ENCODE measurements around the gene PSG4.
"Not testable (repeated sequence)": the region's sequence is repeated elsewhere in the genome, so short reads cannot be mapped to it uniquely, and the experiment has no call there.

The PSG4 gene

GRCh38 chr19:43205471-43206105 is at the start of gene PSG4:
TSS of gene PSG4 (minus strand) at chr19:43205638. CDS start at chr19:43205536, 102 bp downstream.
- not testable (repeated sequence) for DNase-seq

DNA sequence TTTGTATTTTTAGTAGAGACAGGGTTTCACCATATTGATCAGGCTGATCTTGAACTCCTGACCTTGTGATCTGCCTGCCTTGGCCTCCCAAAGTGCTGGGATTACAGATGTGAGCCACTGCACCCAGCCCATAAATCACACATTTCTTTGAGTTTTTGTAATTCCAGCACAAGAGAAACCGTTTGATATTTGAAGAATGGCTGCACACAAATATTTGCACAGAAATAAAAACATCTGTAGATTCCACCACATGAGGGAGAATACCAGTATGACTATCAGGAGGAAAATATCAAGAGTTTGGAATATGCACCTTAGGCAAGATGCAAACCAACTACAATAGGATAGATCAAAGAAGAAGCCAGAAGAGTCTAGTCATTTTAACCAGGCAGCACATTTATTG is 46.0 kb upstream of the PSG4 start:
- DNase-seq = not testable (repeated sequence)

- not testable (repeated sequence) for DNase-seq
These were observed 44.9 kb upstream of the PSG4 start for GRCh38 chr19:43250296-43250695.

DNA sequence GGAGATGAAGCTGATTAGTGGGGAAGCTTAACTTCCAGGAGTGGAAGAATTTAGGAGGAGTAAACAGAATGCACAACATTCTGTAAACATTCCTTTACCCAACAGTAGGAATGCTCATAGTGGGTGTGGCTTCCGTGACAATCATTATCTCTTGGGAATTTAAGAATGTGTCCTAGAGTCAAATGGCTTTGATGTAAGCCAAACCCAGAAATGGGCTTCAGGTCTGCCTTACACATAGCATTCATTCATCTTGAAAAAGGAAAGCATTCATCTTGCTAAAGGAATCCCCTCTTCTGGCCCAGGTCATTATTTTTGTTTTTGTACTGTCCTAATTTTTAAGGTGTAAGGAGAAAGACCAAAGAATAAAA is 43.2 kb upstream of the PSG4 start:
- not testable (repeated sequence) for DNase-seq

DNA sequence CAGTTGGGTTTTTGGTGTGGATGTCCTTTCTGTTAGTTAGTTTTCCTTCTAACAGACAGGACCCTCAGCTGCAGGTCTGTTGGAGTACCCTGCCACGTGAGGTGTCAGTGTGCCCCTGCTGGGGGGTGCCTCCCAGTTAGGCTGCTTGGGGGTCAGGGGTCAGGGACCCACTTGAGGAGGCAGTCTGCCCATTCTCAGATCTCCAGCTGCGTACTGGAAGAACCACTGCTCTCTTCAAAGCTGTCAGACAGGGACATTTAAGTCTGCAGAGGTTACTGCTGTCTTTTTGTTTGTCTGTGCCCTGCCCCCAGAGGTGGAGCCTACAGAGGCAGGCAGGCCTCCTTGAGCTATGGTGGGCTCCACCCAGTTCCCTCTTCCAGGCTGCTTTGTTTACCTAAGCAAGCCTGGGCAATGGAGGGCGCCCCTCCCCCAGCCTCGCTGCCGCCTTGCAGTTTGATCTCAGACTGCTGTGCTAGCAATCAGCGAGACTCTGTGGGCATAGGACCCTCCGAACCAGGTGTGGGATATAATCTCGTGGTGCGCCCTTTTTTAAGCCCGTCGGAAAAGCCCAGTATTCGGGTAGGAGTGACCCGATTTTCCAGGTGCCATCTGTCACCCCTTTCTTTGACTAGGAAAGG is 41.9 kb upstream of the PSG4 start:
- DNase-seq = not testable (repeated sequence)

DNA sequence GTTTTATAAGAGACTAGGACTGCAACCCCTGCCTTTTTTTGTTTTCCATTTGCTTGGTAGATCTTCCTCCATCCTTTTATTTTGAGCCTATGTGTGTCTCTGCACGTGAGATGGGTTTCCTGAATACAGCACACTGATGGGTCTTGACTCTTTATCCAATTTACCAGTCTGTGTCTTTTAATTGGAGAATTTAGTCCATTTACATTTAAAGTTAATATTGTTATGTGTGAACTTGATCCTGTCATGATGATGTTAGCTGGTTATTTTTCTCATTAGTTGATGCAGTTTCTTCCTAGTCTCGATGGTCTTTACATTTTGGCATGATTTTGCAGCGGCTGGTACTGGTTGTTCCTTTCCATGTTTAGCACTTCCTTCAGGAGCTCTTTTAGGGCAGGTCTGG is 40.4 kb upstream of the PSG4 start:
- DNase-seq = not testable (repeated sequence)

GRCh38 chr19:43242211-43242610 is 36.8 kb upstream of the PSG4 start:
- not testable (repeated sequence) for DNase-seq

GRCh38 chr19:43238213-43238612 is 32.8 kb upstream of the PSG4 start:
- not testable (repeated sequence) for DNase-seq

DNA sequence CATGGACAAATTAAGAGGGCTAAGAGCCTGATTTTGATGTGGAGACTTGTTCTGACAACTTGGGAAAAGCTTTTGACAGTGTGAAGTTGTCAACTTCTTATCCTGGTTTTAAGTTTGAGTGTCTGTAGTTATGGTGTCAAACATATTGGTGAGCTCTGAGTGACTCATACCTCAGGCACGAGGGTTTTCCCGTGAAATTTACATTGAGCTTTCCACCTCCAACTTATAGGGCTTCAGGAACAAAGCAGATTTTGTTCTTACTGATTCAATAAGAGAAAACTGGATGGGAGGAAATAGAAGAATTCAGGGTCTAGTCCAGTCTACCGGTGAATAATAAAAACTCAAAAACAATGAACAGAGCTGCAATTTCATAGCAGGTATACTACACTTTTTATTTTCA is 30.2 kb upstream of the PSG4 start:
- DNase-seq = not testable (repeated sequence)

DNA sequence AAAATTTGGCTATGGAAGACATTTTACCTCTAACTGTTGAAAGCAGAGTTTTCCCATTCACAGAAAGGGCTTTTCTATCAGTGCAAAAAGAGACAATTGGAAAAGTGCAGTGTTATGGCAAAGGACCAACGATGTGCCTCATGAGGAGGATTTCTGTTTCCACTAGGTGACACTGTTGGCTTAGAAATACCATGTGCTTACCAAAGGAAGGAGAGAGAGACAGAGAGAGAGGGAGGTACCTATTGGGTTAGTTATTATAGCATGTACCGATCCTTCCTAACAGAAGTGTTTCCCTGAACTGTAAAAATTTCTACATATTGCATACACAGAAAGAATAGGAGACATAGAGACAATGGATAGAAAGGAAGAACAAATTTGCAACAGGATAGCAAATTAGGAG is 23.9 kb upstream of the PSG4 start:
- no peak for DNase-seq

- not testable (repeated sequence) for DNase-seq
These were observed 23.3 kb upstream of the PSG4 start for GRCh38 chr19:43228730-43229129.

GRCh38 chr19:43226986-43227385 is 21.5 kb upstream of the PSG4 start:
- DNase-seq = not testable (repeated sequence)

GRCh38 chr19:43224855-43225253 is 19.4 kb upstream of the PSG4 start:
- no peak for DNase-seq

DNA sequence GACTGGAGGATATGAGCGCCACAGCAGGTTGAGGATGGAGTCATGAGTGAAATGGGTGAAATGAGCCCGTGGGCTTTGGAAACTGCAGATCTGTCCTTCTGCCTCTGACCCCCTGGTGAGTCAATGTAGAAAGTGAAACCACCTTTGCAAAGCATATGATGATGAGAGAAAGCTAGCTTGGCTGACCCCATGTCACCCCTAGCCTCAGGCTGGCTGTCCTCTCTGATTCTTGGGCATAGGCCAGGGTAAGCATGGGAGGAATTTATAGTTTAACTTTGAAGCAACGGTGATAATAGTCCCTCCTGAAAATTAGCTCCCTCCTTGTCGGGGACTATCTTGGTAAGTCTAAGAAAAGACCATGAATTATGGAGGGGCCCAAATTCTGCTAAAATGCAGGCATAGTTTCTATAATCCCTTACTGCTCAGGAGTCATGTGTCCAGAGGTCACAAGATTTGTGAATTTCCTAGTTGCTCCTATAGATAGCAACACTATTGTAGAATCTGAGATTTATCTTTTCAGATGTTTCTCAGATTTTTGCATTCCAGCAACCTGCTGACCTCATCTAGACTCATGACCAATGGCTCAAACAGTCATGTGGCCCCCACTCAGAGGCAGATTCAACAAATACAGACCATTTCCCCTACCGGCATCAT is 18.9 kb upstream of the PSG4 start:
- not testable (repeated sequence) for DNase-seq

- not testable (repeated sequence) for DNase-seq
These were observed 16.5 kb upstream of the PSG4 start for GRCh38 chr19:43221891-43222290.

DNA sequence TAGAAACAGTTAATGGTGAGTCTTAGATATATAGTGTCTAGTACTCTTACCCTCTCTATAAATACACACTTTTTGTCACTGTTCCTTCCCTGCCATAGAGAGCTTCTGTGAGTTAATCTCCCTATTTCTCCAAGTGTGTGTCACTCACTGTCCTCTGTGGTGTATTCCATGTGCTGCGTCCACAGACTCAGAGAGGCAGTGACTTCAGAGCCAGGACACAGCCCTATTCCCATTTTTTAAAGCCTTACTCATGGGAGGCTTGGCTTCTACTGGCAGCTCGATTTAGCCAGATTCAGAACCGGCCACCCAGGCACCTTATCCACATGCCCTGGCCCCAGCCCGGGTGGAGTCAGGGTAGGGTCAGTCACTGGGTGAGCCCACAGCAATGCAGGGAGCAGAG is 13.7 kb upstream of the PSG4 start:
- not testable (repeated sequence) for DNase-seq

GRCh38 chr19:43215881-43216280 is 10.4 kb upstream of the PSG4 start:
- not testable (repeated sequence) for DNase-seq

- DNase-seq = no peak
These were observed 2.6 kb upstream of the PSG4 start for GRCh38 chr19:43207991-43208390.

DNA sequence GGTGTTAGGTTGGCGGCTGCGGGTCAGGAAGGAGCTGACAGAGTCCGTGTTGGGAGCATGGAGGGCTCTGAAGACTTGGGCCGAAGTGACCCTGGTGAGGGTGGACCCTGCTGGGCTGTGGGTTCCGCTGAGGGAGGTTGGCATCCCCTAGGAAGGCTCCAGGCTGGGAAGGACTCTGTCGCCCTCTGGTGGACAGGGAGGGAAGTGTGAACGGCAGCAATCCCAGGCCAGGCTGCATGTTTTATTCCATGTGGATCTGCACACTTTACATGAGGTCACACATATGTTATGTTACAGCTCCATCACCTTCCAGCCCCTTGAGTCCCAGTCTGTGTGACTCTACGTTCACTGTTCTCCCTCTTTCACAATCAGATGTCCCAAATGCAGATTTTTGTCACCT is 1.7 kb upstream of the PSG4 start:
- DNase-seq = peak; percentile 29

DNA sequence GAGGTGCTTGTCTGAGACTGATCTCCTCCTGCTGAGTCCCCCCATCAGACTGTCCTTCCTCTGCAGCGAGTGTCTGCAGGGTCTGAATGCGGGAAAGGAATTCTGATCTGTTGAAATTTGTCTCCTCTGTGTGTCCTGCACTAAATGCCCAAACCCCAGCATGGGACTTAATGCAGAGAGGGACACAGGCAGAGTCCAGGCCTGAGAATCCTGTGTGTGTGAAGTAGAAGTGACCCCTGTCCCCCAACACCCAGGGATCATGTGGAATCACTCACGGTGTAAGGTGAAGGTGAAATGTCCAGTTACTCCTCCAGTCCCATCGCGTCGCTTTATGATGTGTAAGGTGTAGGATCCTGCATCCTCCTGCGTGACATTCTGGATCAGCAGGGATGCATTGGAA is 1.8 kb downstream of the PSG4 start:
- DNase-seq = not testable (repeated sequence)

- not testable (repeated sequence) for DNase-seq
These were observed 3.5 kb downstream of the PSG4 start for GRCh38 chr19:43201891-43202290.

GRCh38 chr19:43201337-43201801 is 4.1 kb downstream of the PSG4 start:
- DNase-seq = not testable (repeated sequence)

- not testable (repeated sequence) for DNase-seq
These were observed 6.6 kb downstream of the PSG4 start for GRCh38 chr19:43198686-43199419.

Measured in activated CD4-positive, alpha-beta T cell treated with anti-CD3 and anti-CD28 coated beads, Interleukin-2, amount 50 U/mL, for 1 hour (primary cell).